ENCODE results near the gene AS3MT. TPM values are rescaled to one million over a fixed set of nuclear protein-coding genes. Genes with fewer than 3 reads are reported as not detected.
A peak's percentile ranks its signal among the peaks of the same experiment; 100 is the strongest.
"Not testable (repeated sequence)": the region's sequence is repeated elsewhere in the genome, so short reads cannot be mapped to it uniquely, and the experiment has no call there.

AS3MT gene
- total RNA-seq, 1 donor from 2014 or later: 20.2 TPM

- TF ChIP-seq CTCF (IDR thresholded peaks at IDR 0.05; ENCODE audit: unreplicated experiment): no peak
- no peak for DNase-seq (ENCODE audit: low spot score, unreplicated experiment)
- Mint-ChIP-seq H3K27ac (no peak overlapping the region), H3K36me3 (ENCODE audit: insufficient read depth) (peaks cover 1% of the 10 kb centered on the region), H3K9me3 (ENCODE audit: low read depth) (no peaks in the 10 kb centered on the region), H3K4me3 (ENCODE audit: low read depth) (peak overlapping the region; percentile 94), H3K4me1 (ENCODE audit: low read depth) (peaks cover 36% of the 10 kb centered on the region), H3K27me3 (peaks cover 21% of the 10 kb centered on the region)
Observed at GRCh38 chr10:102919992-102920739, 50.9 kb downstream of the AS3MT start.

GRCh38 chr10:102923601-102924000 is 54.3 kb downstream of the AS3MT start:
- Mint-ChIP-seq H3K4me1 (ENCODE audit: low read depth) (peaks cover 31% of the 10 kb centered on the region), H3K9me3 (ENCODE audit: low read depth) (no peaks in the 10 kb centered on the region), H3K36me3 (ENCODE audit: insufficient read depth) (peaks cover 3% of the 10 kb centered on the region), H3K4me3 (ENCODE audit: low read depth) (no peak overlapping the region), H3K27me3 (peaks cover 15% of the 10 kb centered on the region), H3K27ac (no peak overlapping the region)
- TF ChIP-seq CTCF (IDR thresholded peaks at IDR 0.05; ENCODE audit: unreplicated experiment): no peak
- no peak for DNase-seq (ENCODE audit: low spot score, unreplicated experiment)

- H3K4me1 Mint-ChIP-seq (ENCODE audit: low read depth): peaks cover 13% of the 10 kb centered on the region
- peaks cover 6% of the 10 kb centered on the region for H3K9me3 Mint-ChIP-seq (ENCODE audit: low read depth)
- H3K36me3 Mint-ChIP-seq (ENCODE audit: insufficient read depth): peaks cover 10% of the 10 kb centered on the region
- no peak overlapping the region for H3K4me3 Mint-ChIP-seq (ENCODE audit: low read depth)
- no peak overlapping the region for H3K27ac Mint-ChIP-seq
- no peaks in the 10 kb centered on the region for H3K27me3 Mint-ChIP-seq
- DNase-seq (ENCODE audit: low spot score, unreplicated experiment): no peak
- no peak for TF ChIP-seq CTCF (IDR thresholded peaks at IDR 0.05; ENCODE audit: unreplicated experiment)
Observed at GRCh38 chr10:102926842-102927241, 57.6 kb downstream of the AS3MT start.

GRCh38 chr10:102927311-102928010 is 58.2 kb downstream of the AS3MT start:
- H3K27me3 Mint-ChIP-seq: no peaks in the 10 kb centered on the region
- H3K27ac Mint-ChIP-seq: no peak overlapping the region
- no peak for TF ChIP-seq CTCF (IDR thresholded peaks at IDR 0.05; ENCODE audit: unreplicated experiment)
- DNase-seq (ENCODE audit: low spot score, unreplicated experiment): no peak
- H3K4me1 Mint-ChIP-seq (ENCODE audit: low read depth): peaks cover 10% of the 10 kb centered on the region
- no peak overlapping the region for H3K4me3 Mint-ChIP-seq (ENCODE audit: low read depth)
- peaks cover 6% of the 10 kb centered on the region for H3K9me3 Mint-ChIP-seq (ENCODE audit: low read depth)
- peaks cover 9% of the 10 kb centered on the region for H3K36me3 Mint-ChIP-seq (ENCODE audit: insufficient read depth)

GRCh38 chr10:102928442-102928841 is 59.2 kb downstream of the AS3MT start:
- DNase-seq (ENCODE audit: low spot score, unreplicated experiment); H3K27ac Mint-ChIP-seq; H3K27me3 Mint-ChIP-seq; H3K9me3 Mint-ChIP-seq (ENCODE audit: low read depth); H3K4me1 Mint-ChIP-seq (ENCODE audit: low read depth); H3K4me3 Mint-ChIP-seq (ENCODE audit: low read depth): not testable (repeated sequence)
- peaks cover 11% of the 10 kb centered on the region for H3K36me3 Mint-ChIP-seq (ENCODE audit: insufficient read depth)

All from progenitor cell of endocrine pancreas (in vitro differentiated cells).